RWPE1 (cell line): Measurements from ENCODE around the gene ZFYVE16.
A peak's percentile ranks its signal among the peaks of the same experiment; 100 is the strongest.

Experiments
- CTCF ChIA-PET: fragments of 350-600 bp; sonication (Branson Sonifier 250); formaldehyde crosslinking; extraction: SDS; loops from one replicate; lab custom pipeline; 2021; lab: Yijun Ruan, JAX
- POLR2A ChIA-PET: fragments of 400-600 bp; formaldehyde crosslinking; extraction: SDS; loops from one replicate; lab custom pipeline; 2020; ENCODE audit warnings: antibody characterized with exemption; ENCODE audit not compliant: low non-redundant PET; lab: Yijun Ruan, JAX
- DNase-seq: peaks from one replicate; pipeline ENCODE4 v3.0.0; 2012; ENCODE audit warnings: low spot score
- H3K27ac ChIP-seq: fragments of 450-650 bp; 2 replicates; pipeline ENCODE4 v1.5.1; 2017
- TF ChIP-seq, protein P1 (sequence below): fragments of 450-650 bp; conservative IDR thresholded peaks from 2 replicates; pipeline ENCODE4 v1.5.1; 2017; ENCODE audit warnings: low read depth, mild to moderate bottlenecking

The ZFYVE16 gene

DNA sequence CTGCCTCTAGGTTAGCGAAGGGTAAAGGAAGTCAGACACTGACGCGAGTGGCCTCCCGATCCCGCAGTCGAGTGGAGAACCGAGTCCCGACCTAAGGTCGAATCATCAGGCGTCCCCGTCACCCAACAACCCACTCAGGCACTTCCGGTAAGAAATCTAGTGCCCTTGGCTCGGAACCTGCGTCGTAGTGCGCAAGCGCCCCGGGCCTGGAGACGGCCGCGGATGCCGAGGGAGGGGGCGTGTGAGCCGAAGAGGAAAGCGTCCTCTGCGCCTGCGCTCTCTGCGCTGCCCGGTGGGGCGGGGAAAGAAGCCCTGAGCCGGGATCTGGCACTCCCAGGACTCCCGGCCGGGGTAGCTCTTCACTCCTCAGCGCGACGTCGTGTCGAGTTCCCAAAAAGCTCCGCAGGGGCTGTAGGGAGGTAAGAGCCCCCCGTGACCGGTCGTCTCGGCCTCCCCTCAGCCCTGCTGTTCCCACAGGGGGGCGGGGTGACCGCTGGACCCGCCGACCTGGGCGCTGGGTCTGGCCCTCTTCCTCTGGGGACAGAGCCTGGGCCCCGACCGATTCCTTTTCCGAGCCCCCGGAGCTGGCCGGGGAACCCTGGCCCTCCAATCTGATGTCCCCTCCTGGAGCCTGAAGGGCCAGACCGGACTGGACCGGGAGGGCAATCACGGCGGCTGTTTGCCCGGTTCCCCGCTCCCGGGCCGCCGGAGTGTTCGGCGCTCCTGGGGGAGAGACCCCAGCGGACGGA, at the start of gene ZFYVE16:
Gene ZFYVE16 (plus strand): TSS at position 330 of the 749 bp plus-strand sequence. CDS start 26,084 bp downstream, outside the sequence.
- POLR2A ChIA-PET: interaction anchor here (0.6 to 0.7 kb wide), 3 partner anchors 14 to 100 kb away, joined by 3 to 4 read pairs (median 4); no protein-coding TSS in a partner anchor
- DNase-seq: peak; percentile 99
- CTCF ChIA-PET: interaction anchor here (0.5 to 1.3 kb wide), 5 partner anchors 21 to 509 kb away, joined by 3 to 6 read pairs (median 4); no protein-coding TSS in a partner anchor
- TF ChIP-seq, protein P1, sequence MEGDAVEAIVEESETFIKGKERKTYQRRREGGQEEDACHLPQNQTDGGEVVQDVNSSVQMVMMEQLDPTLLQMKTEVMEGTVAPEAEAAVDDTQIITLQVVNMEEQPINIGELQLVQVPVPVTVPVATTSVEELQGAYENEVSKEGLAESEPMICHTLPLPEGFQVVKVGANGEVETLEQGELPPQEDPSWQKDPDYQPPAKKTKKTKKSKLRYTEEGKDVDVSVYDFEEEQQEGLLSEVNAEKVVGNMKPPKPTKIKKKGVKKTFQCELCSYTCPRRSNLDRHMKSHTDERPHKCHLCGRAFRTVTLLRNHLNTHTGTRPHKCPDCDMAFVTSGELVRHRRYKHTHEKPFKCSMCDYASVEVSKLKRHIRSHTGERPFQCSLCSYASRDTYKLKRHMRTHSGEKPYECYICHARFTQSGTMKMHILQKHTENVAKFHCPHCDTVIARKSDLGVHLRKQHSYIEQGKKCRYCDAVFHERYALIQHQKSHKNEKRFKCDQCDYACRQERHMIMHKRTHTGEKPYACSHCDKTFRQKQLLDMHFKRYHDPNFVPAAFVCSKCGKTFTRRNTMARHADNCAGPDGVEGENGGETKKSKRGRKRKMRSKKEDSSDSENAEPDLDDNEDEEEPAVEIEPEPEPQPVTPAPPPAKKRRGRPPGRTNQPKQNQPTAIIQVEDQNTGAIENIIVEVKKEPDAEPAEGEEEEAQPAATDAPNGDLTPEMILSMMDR: peak; percentile 66
- H3K27ac ChIP-seq: peak within 1 kb of the TSS; percentile 95

GRCh38 chr5:80360914-80361444, 46.9 kb upstream of the ZFYVE16 start:
- CTCF ChIA-PET: no interaction called here

GRCh38 chr5:80364892-80365291, 43.0 kb upstream of the ZFYVE16 start:
- CTCF ChIA-PET: interaction anchor here (0.5 to 1.6 kb wide), 3 partner anchors 11 to 745 kb away, joined by 3 to 4 read pairs (median 3); no protein-coding TSS in a partner anchor
- POLR2A ChIA-PET: no interaction called here
- TF ChIP-seq, protein P1: no peak
- no peak overlapping the region for H3K27ac ChIP-seq
- DNase-seq: no peak

More at GRCh38 chr5:80360914-80361444, 46.9 kb upstream of the ZFYVE16 start:
- TF ChIP-seq, protein P1: no peak
- POLR2A ChIA-PET: no interaction called here
- no peak overlapping the region for H3K27ac ChIP-seq
- DNase-seq: no peak

- ChIA-PET CTCF (interaction anchor here (0.6 to 0.9 kb wide), 3 partner anchors 11 to 250 kb away, joined by 4 to 5 read pairs (median 4); no protein-coding TSS in a partner anchor), POLR2A (interaction anchor here (0.5 kb wide), 1 partner anchor 72 kb away, joined by 4 read pairs; no protein-coding TSS in a partner anchor)
- H3K27ac ChIP-seq: no peak overlapping the region
- TF ChIP-seq, protein P1: no peak
- no peak for DNase-seq
These were observed 39.0 kb upstream of the ZFYVE16 start for GRCh38 chr5:80368661-80369480.

GRCh38 chr5:80369521-80369920, 38.3 kb upstream of the ZFYVE16 start:
- no peak overlapping the region for H3K27ac ChIP-seq
- ChIA-PET POLR2A (interaction anchor here (0.5 kb wide), 1 partner anchor 71 kb away, joined by 4 read pairs; no protein-coding TSS in a partner anchor), CTCF (interaction anchor here (0.6 to 0.9 kb wide), 2 partner anchors 40 to 251 kb away, joined by 3 to 4 read pairs; no protein-coding TSS in a partner anchor)
- DNase-seq: no peak
- TF ChIP-seq, protein P1: no peak
